B cell (primary cell): ENCODE data around the gene C10orf105. TPM values are rescaled to one million over a fixed set of nuclear protein-coding genes. Genes with fewer than 3 reads are reported as not detected.

Experiments used
- ATAC-seq: fragments of 200-7000 bp; cut with Tn5 transposase; one replicate; pipeline ENCODE4 v1.10.0; 2021; ENCODE audit warnings: low read depth, mild to moderate bottlenecking, moderate number of reproducible peaks, moderate library complexity
- CTCF ChIA-PET: fragments of 350-600 bp; sonication (Branson Sonifier 250); formaldehyde crosslinking; loops from one replicate; lab custom pipeline; 2021; ENCODE audit warnings: antibody characterized with exemption, inconsistent platforms; lab: Charles Lee
- POLR2A ChIA-PET: fragments of 350-600 bp; sonication (Branson Sonifier 250); formaldehyde crosslinking; loops from one replicate; lab custom pipeline; 2021; ENCODE audit warnings: antibody characterized with exemption; lab: Charles Lee
- DNase-seq: peaks from one replicate; pipeline ENCODE4 v3.0.0; 2013
- H2AFZ ChIP-seq: 2 replicates; pipeline ENCODE4 v1.6.1; 2012; ENCODE audit warnings: mild to moderate bottlenecking, low read depth, low read length; ENCODE audit not compliant: insufficient read depth, poor library complexity, severe bottlenecking
- H3K27ac ChIP-seq, 2 donors: 1 replicate in 1 of 2; 2 replicates in 1 of 2; pipeline ENCODE4 v1.5.1; 2012 to 2013; ENCODE audit warnings: low read length in 2 of 2, mild to moderate bottlenecking in 2 of 2, moderate library complexity in 1 of 2
- H3K27me3 ChIP-seq, 4 experiments: fragments of 200-600 bp in 1 of 4; sonication (generic) in 1 of 4; replicated peaks in 1 of 4; 1 replicate in 2 of 4; 2 replicates in 2 of 4; pipeline versions ENCODE4 v1.6.1 to v1.7.0; 2013 to 2016; ENCODE audit warnings: low read length in 3 of 4, mild to moderate bottlenecking in 2 of 4, mixed read lengths in 1 of 4, moderate library complexity in 1 of 4; ENCODE audit not compliant: insufficient read depth in 4 of 4, control insufficient read depth in 3 of 4; ENCODE audit errors: control extremely low read depth in 1 of 4
- H3K36me3 ChIP-seq, 2 experiments: replicated peaks in 1 of 2; 1 replicate in 1 of 2; 2 replicates in 1 of 2; pipeline versions ENCODE4 v1.6.1 to v1.7.1; 2013; ENCODE audit warnings: low read length in 1 of 2; ENCODE audit not compliant: insufficient read depth in 2 of 2, control insufficient read depth in 1 of 2; ENCODE audit errors: control extremely low read depth in 1 of 2, extremely low read depth in 1 of 2
- H3K4me1 ChIP-seq, 2 donors: fragments of 200-600 bp in 1 of 2; sonication (generic) in 1 of 2; 1 replicate in 1 of 2; 2 replicates in 1 of 2; pipeline versions ENCODE4 v1.5.1 to v1.6.1; 2013 to 2017; ENCODE audit warnings: low read length in 2 of 2; ENCODE audit not compliant: control insufficient read depth in 2 of 2, insufficient read depth in 2 of 2
- H3K4me2 ChIP-seq: replicated peaks from 2 replicates; pipeline ENCODE3; 2012; ENCODE audit warnings: mild to moderate bottlenecking, low read depth, low read length; ENCODE audit not compliant: poor library complexity, severe bottlenecking
- H3K4me3 ChIP-seq, 5 experiments: fragments of 200-600 bp in 1 of 5; sonication (generic) in 1 of 5; 1 replicate in 3 of 5; 2 replicates in 2 of 5; pipeline versions ENCODE4 v1.5.1 to v1.7.0; 2011 to 2016; ENCODE audit warnings: low read length in 4 of 5, mild to moderate bottlenecking in 4 of 5, low read depth in 2 of 5, control low read depth in 1 of 5, moderate library complexity in 1 of 5; ENCODE audit not compliant: insufficient read depth in 1 of 5; ENCODE audit errors: control extremely low read depth in 1 of 5, extremely low read depth in 1 of 5
- H3K79me2 ChIP-seq: fragments of 200-600 bp; sonication (generic); one replicate; pipeline ENCODE4 v1.6.0; 2016; ENCODE audit warnings: low read length; ENCODE audit not compliant: control insufficient read depth, insufficient read depth
- H3K9ac ChIP-seq: fragments of 200-600 bp; sonication (generic); 2 replicates; pipeline ENCODE4 v1.6.1; 2017; ENCODE audit warnings: mild to moderate bottlenecking, low read length, moderate library complexity
- H3K9me3 ChIP-seq, 3 donors: one replicate each; pipeline versions ENCODE4 v1.6.1 to v1.7.1; 2013; ENCODE audit warnings: low read length in 2 of 3; ENCODE audit not compliant: control insufficient read depth in 2 of 3, insufficient read depth in 1 of 3; ENCODE audit errors: control extremely low read depth in 1 of 3
- H4K20me1 ChIP-seq: 2 replicates; pipeline ENCODE4 v1.6.0; 2012; ENCODE audit warnings: mild to moderate bottlenecking, low read length; ENCODE audit not compliant: insufficient read depth, control insufficient read depth, poor library complexity, severe bottlenecking
- H3K27ac Mint-ChIP-seq: one replicate; pipeline ENCODE4 v1.8.0; 2021; ENCODE audit warnings: mixed read lengths
- H3K27me3 Mint-ChIP-seq: one replicate; pipeline ENCODE4 v1.8.0; 2021; ENCODE audit warnings: mixed read lengths
- H3K4me1 Mint-ChIP-seq: one replicate; pipeline ENCODE4 v1.8.0; 2021; ENCODE audit warnings: mixed read lengths
- H3K4me3 Mint-ChIP-seq: one replicate; pipeline ENCODE4 v1.8.0; 2021; ENCODE audit warnings: mixed read lengths
- H3K9me3 Mint-ChIP-seq: one replicate; pipeline ENCODE4 v1.8.0; 2022; ENCODE audit warnings: mixed read lengths; ENCODE audit not compliant: insufficient read depth
- CTCF ChIP-seq: fragments of 200-600 bp; IDR thresholded peaks from one replicate; pipeline ENCODE4 v1.8.0; 2022; ENCODE audit warnings: antibody characterized with exemption, mild to moderate bottlenecking
- EZH2 ChIP-seq: IDR thresholded peaks from 2 replicates; pipeline ENCODE4 v1.6.1; 2012; ENCODE audit warnings: borderline replicate concordance, low read depth, mild to moderate bottlenecking, moderate library complexity, low read length; ENCODE audit not compliant: insufficient read depth, poor library complexity, severe bottlenecking
- WGBS: methylation state at CpG from one replicate; pipeline ENCODE4 v1.1.5; 2013; ENCODE audit warnings: missing lambda C conversion rate; ENCODE audit not compliant: insufficient coverage; 5-methylcytosine and 5-hydroxymethylcytosine counted together
- intact Hi-C: fragments of 100-400 bp; cut with micrococcal nuclease; formaldehyde crosslinking; loops from one replicate; pipeline ENCODE4 v1.10.0; 2022
- polyA plus RNA-seq: library from polyadenylated mRNA; depleted of rRNA; stranded (reverse); fragments of >200 nt; gene quantifications from 2 replicates; pipeline ENCODE4 v1.2.3, GENCODE V29; 2012
- total RNA-seq, 2 donors: library from RNA; stranded (reverse); fragments of 120-200 nt in 1 of 2; gene quantifications; 1 replicate in 1 of 2; 2 replicates in 1 of 2; pipeline versions ENCODE4 v1.2.3 to v1.2.4, GENCODE V29; 2013 to 2022

Gene C10orf105
- total and polyA plus RNA-seq, 2 donors (not counting 1 experiment from before 2014, with no cell fraction given): 0.03 TPM; not detected in 1

- POLR2A ChIA-PET: interaction anchor here (0.6 to 2.1 kb wide), 2 partner anchors 10 to 836 kb away, joined by 4 to 7 read pairs; no protein-coding TSS in a partner anchor
- intact Hi-C loops: loop anchor here (5.0 kb wide), 1 partner anchor 1618 kb away; the partner anchor contains the start of gene TYSND1
These were observed 45.8 kb upstream of the C10orf105 start for GRCh38 chr10:71765176-71765904.

More at GRCh38 chr10:71765176-71765904, 45.8 kb upstream of the C10orf105 start:
- Mint-ChIP-seq H3K27ac (peak overlapping the region; percentile 77), H3K9me3 (no peaks in the 10 kb centered on the region), H3K27me3 (no peaks in the 10 kb centered on the region), H3K4me3 (peak overlapping the region; percentile 19), H3K4me1 (peaks cover 81% of the 10 kb centered on the region)
- no peak for DNase-seq
- H3K79me2 ChIP-seq: peaks cover 60% of the 10 kb centered on the region
- H3K4me2 ChIP-seq: no peak overlapping the region
- TF ChIP-seq CTCF: no peak
- no peak for TF ChIP-seq EZH2
- CTCF ChIA-PET: interaction anchor here (0.5 to 3.4 kb wide), 3 partner anchors 8 to 493 kb away, joined by 3 to 14 read pairs (median 6); partner anchors contain the start of gene VSIR
- H3K36me3 ChIP-seq: peaks cover 0 to 46% of the 10 kb centered on the region in 2 experiments
- no peak overlapping the region for H3K4me3 ChIP-seq
- no peaks in the 10 kb centered on the region for H3K9me3 ChIP-seq
- ATAC-seq: no peak
- no peaks in the 10 kb centered on the region for H3K27me3 ChIP-seq
- 88% methylated on average over 3 of the region's 8 CpGs for WGBS
- peaks cover 39 to 81% of the 10 kb centered on the region in 2 donors for H3K4me1 ChIP-seq
- H4K20me1 ChIP-seq: no peaks in the 10 kb centered on the region
- H3K27ac ChIP-seq: no peak overlapping the region
- H2AFZ ChIP-seq: no peak overlapping the region
- no peak overlapping the region for H3K9ac ChIP-seq
